NCI-H2171 (cell line): Measurements from ENCODE around the gene CNTNAP4.

Source experiments
- DNase-seq: peaks from one replicate; lab custom pipeline; 2025; lab: John Stamatoyannopoulos, UW

Gene CNTNAP4

DNA sequence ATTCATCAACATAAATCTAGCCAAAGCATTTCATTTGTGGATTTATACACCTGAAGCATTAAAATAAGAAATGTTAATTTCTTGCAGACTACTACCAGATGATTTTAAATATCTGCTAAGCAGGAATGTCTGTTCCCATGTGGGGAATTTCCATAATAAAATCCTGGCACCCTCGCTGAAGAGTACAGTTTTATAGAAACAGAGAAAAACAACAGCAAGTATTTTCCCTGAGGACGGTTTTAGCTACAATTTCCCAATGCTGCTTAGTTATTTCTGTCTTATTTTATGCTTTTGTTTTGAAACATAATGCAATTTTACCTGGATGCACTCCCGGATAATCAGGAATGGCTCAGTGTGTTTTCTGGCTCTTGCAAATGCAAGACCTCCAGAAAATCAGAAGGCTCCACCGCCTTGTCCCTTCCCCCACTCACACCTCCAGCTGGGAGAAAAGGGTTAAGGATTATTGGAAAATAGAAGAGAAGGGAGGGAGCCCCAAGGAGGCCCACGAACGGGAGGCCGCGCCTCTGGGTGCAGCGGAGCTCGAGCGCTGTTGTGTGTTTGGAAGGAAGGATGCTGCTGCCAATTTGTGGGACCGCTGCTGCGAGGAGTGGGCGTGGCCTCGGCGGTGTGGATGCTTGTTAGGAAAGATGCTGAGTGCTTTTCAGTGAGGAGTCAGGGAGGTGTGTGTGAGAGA, at the start of gene CNTNAP4:
CNTNAP4 (plus strand) TSS at position 657 of the 694 bp plus-strand sequence. CDS start 262 bp downstream, outside the sequence.
- DNase-seq, result peak; percentile 20

DNA sequence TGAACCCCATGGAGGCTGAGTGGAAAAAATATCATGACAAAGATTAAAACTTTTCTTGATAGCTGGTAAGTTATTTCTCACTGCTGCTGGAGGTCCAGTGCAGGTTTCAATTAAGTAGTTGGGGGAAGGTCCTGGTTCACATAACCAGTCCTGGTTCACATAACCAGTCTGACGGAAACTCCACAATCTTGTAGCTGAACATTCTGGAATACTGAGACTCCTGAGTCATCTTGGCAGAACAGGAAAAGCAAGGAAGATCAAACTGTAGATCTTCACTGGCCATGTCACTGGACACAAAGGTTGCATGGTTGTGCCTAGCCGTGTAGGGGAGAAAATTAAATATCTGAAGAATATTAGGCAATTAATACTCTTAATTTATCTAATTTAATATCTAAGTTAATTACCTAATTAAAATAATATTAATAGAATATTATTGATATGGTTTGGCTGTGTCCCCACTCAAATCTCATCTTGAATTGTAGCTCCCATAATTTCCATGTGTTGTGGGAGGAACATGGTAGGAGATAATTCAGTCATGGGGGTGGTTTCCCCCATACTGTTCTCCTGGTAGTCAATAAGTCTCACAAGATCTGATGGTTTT, 48.6 kb upstream of the CNTNAP4 start:
- no peak for DNase-seq

DNA sequence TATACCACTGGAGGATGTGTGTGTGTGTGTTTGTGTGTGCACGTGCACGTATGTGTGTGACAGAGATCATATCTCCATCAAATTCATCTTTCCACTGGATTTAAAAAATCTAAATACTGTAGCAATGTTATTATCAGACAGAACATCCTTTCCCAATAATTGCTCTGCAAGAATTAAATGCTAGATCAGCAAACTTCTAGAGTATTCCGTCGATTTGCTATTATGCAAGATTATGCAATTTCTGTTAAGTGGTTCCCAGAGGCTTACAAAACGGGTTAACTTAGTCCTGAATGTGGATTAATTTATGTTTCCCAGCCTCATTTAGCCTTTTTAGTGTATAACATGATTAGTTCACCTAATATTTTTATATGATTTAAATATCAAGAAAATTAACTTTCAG, 44.5 kb upstream of the CNTNAP4 start:
- no peak for DNase-seq

DNA sequence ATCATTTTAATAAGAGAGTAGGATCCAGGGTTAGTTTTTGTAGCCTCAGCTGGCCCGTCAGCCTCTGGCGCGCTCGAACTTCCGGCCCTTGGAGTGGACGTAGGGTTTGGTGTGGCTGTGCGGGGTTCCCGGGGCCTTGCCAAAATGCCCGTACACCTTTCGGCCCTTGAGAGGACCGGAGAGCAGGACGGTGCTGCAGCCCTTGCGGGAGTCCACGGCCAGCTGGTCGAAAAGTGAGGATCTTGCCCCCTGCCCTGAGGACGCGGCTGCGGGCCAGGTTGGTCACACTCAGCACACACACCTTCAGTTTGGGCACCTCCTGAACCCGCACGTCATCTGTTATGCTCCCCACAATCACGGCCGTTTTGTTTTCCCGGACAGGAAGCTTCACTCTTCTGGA, 42.2 kb upstream of the CNTNAP4 start:
- no peak for DNase-seq

DNA sequence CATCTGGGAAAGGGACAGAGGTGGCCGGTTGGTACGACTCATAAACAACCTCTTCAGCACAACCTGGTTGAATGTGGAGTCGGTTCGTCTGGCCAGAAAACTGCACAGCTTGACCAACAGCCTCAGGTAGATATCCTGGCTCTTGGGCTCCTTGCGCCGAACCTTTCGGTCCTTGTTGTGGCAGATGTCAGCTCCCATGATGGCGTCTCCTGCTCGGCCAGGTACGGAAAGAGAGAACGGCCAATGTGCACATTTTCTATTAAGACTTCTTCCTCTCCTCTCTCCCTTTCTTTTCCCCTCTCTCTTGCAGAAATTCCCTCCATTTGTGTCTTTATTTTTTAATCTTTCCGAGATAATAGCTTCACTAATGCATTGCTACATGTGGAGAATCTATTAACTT, 41.8 kb upstream of the CNTNAP4 start:
- DNase-seq, result no peak

DNA sequence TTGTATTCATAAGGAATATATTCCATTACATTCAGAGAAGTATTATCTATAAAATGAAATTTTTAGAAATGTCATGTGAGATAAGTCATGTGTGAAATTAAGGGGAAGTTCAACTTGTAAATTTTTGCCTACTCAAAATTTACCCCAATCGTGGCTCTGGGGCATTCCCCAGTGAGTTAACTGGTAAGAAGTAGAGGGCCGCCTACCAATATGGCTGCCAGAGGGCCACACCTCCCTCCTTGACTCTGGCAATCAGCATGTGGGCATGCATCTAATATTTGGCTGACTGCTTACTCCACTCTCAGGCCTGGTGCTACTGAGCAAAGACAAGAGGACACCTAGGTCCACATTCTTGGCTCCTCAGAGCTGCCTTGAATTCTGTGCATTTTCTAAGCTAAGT, 39.7 kb upstream of the CNTNAP4 start:
- DNase-seq, result no peak

DNA sequence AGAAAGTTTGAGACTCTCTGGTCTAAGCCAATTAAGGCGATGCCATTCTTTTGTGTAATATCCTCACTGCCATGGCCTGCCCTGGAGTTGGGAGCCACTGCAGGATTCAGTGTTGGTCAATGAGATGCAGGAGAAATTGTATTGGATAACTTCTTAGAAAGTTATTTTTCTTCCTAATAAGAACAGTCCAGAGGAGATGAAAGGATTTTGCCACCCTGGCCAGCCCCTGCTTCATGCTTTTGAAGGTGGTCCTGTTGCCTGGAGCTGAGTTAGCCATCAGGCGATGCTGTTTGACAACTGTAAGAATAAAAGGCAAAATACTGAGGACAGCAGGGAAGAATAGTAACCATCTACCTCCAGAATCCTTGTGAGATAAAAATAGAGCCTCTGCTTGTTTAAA, 35.4 kb upstream of the CNTNAP4 start:
- DNase-seq, result no peak

DNA sequence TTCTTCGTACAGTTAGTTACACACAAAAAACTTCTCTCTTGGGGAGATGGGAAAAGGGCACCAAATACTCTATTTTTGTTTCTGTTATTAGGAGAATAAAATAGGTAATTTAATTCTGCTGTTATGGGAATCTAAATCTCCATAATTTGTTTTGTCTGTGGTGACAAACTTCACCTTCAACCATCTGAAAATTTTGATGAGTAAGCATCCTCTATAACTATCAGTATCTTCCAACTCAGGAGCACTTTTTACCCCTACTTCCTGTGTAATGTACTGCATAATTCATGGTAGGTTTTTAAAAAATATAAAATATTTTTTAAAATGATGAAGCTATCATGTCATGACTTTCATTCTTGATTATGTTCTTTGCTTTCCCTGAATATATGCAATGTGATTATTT, 33.6 kb upstream of the CNTNAP4 start:
- DNase-seq, result no peak

DNA sequence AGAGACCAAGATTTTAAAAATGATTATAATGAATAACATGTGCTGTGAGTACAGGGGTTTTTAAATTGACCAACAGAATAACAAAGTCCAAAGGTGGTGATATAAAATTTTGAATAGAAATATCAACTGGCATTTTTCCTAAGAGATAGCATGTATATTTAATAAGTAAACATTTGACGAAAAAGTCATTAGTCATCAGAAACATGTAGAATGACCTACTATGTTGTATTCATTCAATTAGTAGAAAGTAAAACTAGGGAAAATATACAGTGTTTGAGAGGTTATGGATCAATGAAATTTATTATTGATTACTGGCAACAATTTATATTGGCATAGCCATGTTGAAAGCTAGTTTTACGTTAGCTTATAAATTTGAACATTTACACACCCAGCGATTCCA, 30.6 kb upstream of the CNTNAP4 start:
- no peak for DNase-seq

DNA sequence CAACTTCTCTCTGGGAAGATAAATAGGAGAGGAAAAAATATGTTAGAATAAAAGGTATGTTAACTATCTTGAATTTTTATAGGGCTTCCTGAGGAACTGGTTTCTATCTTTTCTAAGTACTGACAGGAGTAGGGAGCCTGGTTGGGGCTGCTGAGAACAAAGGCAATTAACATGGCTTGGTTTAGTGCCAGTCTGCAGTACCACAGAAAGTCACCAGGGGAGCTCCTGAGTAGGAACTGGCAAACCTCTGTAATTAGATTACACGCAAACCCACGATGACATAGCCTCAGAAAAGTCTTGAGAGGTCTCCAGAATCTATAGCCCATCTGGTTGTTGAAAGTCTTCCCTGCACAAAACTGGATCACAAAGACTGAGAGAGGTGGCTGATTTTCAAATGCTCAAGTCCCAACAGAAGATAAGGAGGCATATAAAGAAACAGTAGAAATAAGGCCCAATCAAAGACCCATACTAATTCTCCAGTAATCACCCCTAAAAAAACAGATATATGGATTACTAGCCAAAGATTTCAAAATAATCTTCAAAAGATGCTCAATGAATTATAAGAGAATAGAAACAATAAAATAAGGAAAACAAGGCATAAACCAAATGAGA, 11.7 kb upstream of the CNTNAP4 start:
- peak; percentile 34 for DNase-seq

DNA sequence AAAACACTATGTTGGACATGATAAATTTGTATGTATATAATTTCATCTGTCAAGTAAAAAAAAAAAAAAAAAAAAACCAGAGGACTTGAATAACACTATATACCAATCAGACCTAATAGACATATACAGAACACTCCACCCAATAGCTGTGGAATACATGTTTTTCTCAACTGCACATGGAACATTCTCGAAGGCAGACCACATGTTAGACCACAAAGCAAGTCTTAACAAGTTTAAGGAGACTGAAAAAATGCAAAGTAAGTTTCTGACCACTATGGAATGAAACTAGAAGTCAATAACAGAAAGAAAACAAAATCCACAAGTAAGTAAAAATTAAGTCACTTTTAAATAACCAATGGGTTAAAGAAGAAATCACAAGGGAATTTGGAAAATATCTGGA, 8.4 kb upstream of the CNTNAP4 start:
- DNase-seq, result no peak

DNA sequence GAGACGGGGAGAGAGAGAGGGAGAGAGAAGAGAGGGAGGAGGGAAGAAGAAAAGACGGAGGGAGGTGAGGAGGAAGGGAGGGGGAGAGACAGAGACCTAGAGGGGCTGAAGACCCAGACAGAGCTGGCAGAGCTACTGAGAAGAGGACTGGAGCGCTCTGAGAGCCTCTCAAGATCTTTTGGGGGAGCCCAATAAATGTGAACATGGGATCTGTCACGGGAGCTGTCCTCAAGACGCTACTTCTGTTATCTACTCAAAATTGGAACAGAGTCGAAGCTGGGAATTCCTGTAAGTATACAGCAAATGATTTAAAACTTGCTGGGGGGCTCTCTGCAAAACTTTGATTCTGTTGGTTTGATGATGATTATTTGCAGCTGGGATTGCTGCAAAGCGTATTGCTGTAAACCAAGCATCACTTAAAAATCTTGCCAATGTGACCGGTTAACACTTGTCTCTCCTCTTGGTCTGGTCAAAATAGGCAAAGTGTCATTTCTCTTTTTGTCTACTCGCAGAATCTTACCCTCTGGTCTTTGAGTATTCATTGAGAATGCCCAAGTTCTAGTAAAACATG, 344 bp downstream of the CNTNAP4 start:
- DNase-seq, result no peak

DNA sequence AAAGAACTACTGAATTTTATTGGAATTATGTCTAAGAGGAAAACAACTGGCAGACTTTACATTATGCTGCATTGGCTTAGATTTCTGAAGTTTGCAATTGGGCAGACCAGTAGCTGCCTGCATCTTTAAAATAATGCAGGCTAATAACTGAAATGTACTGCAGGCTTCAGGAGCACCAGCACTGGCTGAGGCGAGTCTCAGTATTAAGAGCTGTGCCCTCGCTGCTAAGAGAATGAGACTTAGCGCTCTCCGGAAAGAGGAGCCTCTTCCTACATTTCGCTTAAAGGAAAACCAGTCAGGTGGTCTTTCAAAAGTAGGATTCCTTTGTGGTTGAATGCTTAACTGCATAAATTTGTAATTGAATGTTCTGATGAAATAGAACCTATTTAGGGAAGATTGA, 885 bp downstream of the CNTNAP4 start:
- DNase-seq, result no peak

DNA sequence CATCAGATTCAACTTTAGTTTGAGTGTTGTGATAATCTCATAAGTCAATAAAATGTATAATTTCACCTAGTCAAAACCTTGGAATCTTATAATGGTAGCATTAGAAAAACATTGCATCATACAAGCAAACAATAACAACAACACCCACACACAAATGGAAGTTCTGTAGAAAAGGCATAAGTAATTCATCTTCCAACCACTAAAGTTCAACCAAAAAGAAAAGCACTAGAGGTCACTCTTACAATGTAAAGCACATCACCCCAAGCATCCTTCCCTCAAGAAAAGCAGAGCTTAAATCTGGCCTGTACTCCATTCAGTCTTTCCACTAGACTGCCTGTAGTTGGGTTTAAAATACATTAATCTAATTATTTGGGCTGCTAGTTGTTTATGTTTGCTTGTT, 1.8 kb downstream of the CNTNAP4 start:
- DNase-seq, result no peak

DNA sequence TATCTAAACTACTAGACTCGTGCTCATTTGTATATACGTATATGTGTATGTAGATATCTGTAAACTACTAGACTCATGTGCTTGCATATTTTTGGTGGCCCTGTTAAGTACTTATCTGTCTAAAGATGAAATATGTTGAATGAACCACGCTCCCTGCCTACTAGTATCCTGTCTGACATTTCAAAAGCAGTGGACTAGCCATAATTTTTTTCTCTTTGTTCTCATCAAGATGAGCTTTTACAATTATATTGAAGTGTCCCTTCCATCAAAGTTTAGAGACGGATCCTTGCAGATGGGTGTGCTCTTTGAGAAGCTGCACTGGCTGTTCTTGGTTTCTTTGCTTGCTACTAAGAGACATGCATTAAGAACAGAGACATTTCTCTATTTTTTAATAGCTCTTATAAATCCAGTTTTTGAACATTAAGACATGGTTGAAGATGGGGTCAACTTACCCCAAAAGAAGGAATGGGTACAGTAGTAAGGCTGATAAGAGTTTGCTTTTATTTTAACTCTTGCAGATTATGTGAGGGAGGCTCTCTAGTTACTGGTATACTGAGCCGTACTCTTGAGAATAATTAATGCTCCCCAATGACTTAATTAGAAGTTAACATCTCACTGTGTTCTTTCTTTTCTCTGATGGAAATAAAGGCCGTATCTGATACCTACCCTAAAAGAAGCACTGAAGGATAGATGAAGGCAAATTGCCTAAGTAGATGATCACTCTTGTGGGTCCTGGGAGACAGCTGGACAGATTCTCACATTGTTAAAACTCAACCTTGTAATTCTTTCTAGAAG, 3.4 kb downstream of the CNTNAP4 start:
- no peak for DNase-seq

DNA sequence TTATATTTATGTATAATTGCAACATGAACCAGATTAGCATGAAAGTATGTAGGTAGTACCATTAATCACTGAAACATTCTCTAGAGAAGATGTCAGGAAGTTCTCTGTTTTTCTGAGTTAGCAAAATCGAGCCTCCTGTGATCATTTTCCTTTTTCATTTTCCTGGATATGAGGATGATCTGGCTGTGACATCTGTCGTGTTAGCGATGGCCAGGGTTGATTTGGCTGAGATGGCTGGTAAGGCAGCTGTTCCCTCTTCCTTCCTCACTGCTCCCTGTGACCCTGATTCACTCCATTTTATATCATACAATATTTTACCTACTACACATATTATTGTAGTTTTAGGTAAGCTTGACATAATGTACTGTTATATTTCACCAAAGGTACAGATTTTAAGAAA, 10.3 kb downstream of the CNTNAP4 start:
- peak; percentile 20 for DNase-seq

DNA sequence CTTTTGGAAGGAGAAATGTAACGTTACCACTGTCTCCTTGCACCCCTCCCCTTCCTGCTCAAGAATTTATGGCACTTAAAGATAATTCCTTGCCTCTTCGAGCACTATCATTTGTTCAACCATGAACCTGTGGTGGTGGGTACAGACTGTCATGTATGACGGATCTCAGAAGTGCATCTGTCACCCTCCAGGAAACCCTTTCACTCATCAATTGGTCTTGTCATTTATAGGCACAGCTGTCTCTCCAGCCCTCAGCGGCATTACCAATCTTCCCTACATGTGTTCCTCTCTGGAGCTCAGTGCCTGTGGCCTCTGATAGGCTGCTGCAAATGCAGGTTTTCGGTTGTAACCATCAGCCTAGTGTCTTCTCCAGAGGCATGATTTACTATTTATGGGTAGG, 15.0 kb downstream of the CNTNAP4 start:
- DNase-seq, result peak; percentile 26

DNA sequence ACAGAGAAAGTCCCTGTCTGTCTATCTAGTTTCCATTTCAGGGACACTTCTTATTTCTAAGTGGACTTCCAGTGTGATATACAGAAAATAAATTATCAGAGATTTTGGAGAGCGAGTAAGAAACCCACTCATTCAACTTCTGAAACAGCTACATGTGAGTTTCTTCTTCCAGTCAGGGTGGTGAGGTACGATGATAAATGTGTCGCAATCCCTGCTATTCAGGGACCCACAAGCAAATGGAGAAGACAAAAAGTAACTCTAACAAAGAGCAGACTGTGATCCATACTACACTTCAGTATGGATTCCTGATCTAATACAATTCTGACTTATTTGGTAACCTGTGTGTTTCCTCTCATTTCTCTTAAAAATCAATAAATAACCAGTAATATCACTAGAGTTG, 16.8 kb downstream of the CNTNAP4 start:
- DNase-seq, result no peak

DNA sequence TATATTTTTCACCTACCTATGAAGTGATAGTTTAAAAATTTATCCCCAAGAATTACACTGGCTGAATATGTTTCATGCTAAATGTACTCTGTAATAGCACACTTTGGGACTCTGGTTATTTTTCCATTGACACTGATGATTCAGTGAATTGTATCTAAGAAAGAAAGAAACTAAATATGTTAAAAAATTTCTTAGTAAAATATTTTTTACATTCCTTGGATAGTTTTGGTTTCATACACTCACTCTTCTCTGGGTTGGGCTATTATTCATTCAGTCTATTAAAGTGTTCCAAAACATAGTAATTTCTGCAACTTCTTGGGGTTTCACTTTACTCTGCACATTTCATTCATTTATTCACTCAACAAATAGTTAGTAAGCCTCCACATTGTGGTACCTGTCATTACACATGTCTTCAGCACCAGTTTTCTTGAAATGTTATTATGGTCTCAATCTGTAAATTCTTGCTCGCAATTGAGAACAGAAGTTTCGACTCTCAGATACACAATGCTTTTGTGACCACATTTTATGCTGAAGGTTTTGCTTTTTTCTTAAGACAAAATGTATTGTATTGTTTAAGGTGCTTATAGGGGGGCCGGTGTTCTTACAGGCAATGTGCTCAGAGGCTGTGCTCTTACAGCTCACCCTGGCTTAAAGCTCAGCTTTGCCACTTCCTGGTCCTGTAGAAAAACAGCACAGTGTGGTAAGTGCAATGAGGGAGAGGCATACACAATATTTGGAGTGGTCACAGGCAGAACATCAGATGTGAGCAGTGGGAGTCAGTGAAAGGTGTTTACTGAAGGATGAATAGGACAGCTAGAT, 17.4 kb downstream of the CNTNAP4 start:
- DNase-seq, result no peak

DNA sequence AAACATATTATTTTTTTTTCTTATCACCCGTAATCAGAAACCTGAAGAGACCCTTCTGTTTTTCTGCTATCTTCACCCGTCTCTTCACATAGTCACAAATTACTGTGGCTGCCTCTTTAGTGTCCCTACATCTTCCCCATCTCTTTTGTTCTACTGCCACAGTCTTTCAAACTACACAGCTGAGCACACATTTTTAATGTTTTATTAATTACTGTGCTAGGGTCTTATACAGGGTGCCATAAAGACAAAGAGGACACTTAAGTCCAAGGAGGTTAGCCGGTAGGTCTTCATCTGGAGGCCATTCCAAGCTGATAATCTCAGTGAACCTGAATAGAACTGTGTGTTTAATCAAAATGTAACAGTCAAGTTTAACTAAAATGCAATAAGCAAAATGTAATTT, 20.7 kb downstream of the CNTNAP4 start:
- DNase-seq, result no peak

DNA sequence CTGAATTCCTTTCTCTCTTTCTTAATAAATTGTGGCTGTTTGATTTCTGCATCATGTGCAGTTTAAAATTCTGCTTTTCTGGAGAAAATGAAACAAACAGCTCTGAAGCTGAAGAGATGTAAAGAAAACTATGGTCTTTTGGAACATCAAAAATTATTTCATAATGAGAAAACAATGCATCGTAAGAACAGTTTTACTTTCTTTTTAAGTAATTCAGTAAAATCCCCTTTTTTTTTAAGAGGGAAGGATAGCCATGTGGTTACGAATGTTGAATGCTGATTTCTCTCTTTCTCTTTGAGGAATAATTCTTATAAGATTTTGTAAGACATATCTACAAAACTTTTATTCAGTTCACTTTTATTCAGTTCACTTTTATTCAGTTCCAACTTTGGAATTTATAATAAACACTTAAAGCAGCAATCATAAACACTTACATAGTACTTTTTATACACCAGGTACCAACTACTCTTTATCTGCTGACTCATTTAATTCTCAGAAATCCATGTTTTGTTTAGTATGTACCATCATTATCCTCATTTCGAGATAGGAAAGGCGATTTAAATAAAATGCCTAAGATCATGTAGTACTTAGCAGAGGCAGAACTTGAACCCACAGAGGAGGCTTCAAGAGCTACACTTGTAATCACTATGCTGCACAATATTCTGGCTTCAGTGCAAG, 26.6 kb downstream of the CNTNAP4 start:
- no peak for DNase-seq
